H1 (cell line): ENCODE measurements around the gene COL26A1.

ENCODE experiments used
- EZH2 ChIP-seq: fragments of 200-600 bp; sonication (generic); IDR thresholded peaks from 2 replicates; pipeline ENCODE4 v1.7.1; 2012; ENCODE audit warnings: low read depth, mild to moderate bottlenecking, moderate library complexity, low read length, inconsistent platforms; ENCODE audit not compliant: severe bottlenecking
- HDAC6 ChIP-seq: IDR thresholded peaks from one replicate; pipeline ENCODE4 v1.7.1; 2012; ENCODE audit warnings: low read depth, mild to moderate bottlenecking, inconsistent platforms, low read length, moderate library complexity
- KDM5A ChIP-seq: fragments of 200-600 bp; IDR thresholded peaks from 2 replicates; pipeline ENCODE4 v1.7.1; 2012; ENCODE audit warnings: mild to moderate bottlenecking, low read length, inconsistent platforms, mixed read lengths
- PHF8 ChIP-seq: fragments of 200-600 bp; sonication (generic); conservative IDR thresholded peaks from 2 replicates; pipeline ENCODE4 v1.7.1; 2012; ENCODE audit warnings: low read depth, mild to moderate bottlenecking, inconsistent platforms, low read length, moderate library complexity
- POLR2A ChIP-seq, 2 experiments: IDR thresholded peaks; 1 replicate in 1 of 2; 2 replicates in 1 of 2; pipeline ENCODE4 v1.6.1; 2011; ENCODE audit warnings: low read depth in 2 of 2, low read length in 2 of 2, mild to moderate bottlenecking in 2 of 2; ENCODE audit errors: control extremely low read depth in 1 of 2
- RAD21 ChIP-seq, 2 experiments: IDR thresholded peaks in 1 of 2; conservative IDR thresholded peaks in 1 of 2; 2 replicates each; pipeline ENCODE4 v1.6.1; 2011; ENCODE audit warnings: low read depth in 2 of 2, low read length in 2 of 2, improper control_type of control experiment in 1 of 2, inconsistent platforms in 1 of 2, mild to moderate bottlenecking in 1 of 2, moderate library complexity in 1 of 2
- RFX5 ChIP-seq: IDR thresholded peaks from 2 replicates; pipeline ENCODE4 v1.6.1; 2011; ENCODE audit warnings: low read depth, low read length, improper control_type of control experiment, borderline replicate concordance
- SP2 ChIP-seq: IDR thresholded peaks from 2 replicates; pipeline ENCODE4 v1.6.1; 2012; ENCODE audit warnings: mild to moderate bottlenecking, low read length, inconsistent platforms
- ZNF274 ChIP-seq: IDR thresholded peaks from 2 replicates; pipeline ENCODE4 v1.7.0; 2012; ENCODE audit warnings: low read length, borderline replicate concordance; ENCODE audit errors: extremely low read depth
- TF ChIP-seq, protein P1 (sequence below), 3 experiments: IDR thresholded peaks; 1 replicate in 2 of 3; 2 replicates in 1 of 3; pipeline versions ENCODE4 v1.5.1 to v1.6.1; 2011; ENCODE audit warnings: low read length in 3 of 3, mild to moderate bottlenecking in 3 of 3, inconsistent platforms in 2 of 3, low read depth in 1 of 3, moderate library complexity in 1 of 3; ENCODE audit not compliant: insufficient read depth in 1 of 3; ENCODE audit errors: control extremely low read depth in 1 of 3

DNA sequence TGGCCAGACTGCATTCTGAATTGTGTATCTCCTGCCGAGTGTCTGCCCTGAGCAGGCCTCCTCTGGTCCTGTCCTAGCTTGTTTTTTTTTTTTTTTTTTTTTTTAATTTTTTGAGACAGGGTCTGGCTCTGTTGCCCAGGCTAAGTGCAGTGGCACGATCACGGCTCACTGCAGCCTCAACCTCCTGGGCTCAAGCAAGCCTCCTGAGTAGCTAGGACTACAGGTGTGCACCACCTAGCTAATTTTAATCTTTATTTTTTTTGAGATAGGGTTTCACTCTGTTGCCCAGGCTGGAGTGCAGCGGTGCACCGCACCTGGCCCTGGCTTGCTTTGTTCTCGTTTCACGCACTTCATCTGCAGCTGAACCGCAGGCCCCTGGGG lies 23.5 kb downstream of the COL26A1 start:
- TF ChIP-seq POLR2A (IDR thresholded peaks at IDR 0.05; ENCODE audit: control extremely low read depth in 1 of 2, low read depth in 2 of 2, low read length in 2 of 2), result no peak
- TF ChIP-seq KDM5A, result no peak
- no peak for TF ChIP-seq ZNF274
- TF ChIP-seq, protein P1, sequence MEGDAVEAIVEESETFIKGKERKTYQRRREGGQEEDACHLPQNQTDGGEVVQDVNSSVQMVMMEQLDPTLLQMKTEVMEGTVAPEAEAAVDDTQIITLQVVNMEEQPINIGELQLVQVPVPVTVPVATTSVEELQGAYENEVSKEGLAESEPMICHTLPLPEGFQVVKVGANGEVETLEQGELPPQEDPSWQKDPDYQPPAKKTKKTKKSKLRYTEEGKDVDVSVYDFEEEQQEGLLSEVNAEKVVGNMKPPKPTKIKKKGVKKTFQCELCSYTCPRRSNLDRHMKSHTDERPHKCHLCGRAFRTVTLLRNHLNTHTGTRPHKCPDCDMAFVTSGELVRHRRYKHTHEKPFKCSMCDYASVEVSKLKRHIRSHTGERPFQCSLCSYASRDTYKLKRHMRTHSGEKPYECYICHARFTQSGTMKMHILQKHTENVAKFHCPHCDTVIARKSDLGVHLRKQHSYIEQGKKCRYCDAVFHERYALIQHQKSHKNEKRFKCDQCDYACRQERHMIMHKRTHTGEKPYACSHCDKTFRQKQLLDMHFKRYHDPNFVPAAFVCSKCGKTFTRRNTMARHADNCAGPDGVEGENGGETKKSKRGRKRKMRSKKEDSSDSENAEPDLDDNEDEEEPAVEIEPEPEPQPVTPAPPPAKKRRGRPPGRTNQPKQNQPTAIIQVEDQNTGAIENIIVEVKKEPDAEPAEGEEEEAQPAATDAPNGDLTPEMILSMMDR (IDR thresholded peaks at IDR 0.05; ENCODE audit: control extremely low read depth in 1 of 3, insufficient read depth in 1 of 3, low read depth in 1 of 3, low read length in 3 of 3), result no peak
- TF ChIP-seq EZH2, result no peak
- TF ChIP-seq HDAC6, result no peak
- no peak for TF ChIP-seq SP2
- no peak for TF ChIP-seq RAD21 (IDR thresholded peaks at IDR 0.05 in 1 of 2, conservative IDR thresholded peaks at IDR 0.05 in 1 of 2; ENCODE audit: low read depth in 2 of 2, low read length in 2 of 2)
- no peak for TF ChIP-seq PHF8
- no peak for TF ChIP-seq RFX5
